HG02763 (cell line): ENCODE measurements around the gene PUS3.
"Not testable (repeated sequence)": the region's sequence is repeated elsewhere in the genome, so short reads cannot be mapped to it uniquely, and the experiment has no call there.

ENCODE experiments used
- ATAC-seq: cut with Tn5 transposase; IDR thresholded peaks from one replicate; pipeline ENCODE4 v1.9.1; 2021; ENCODE audit warnings: mild to moderate bottlenecking, moderate library complexity; ENCODE audit not compliant: unreplicated experiment

The PUS3 gene

GRCh38 chr11:125873881-125874555 lies 29.0 kb downstream of the PUS3 start:
- ATAC-seq: no peak

- no peak for ATAC-seq
Observed at GRCh38 chr11:125872138-125872491, 30.9 kb downstream of the PUS3 start.

- ATAC-seq: no peak
Observed at GRCh38 chr11:125871391-125872137, 31.4 kb downstream of the PUS3 start.

- ATAC-seq: no peak
Observed at GRCh38 chr11:125869521-125869920, 33.5 kb downstream of the PUS3 start.

- ATAC-seq: not testable (repeated sequence)
Observed at GRCh38 chr11:125865354-125865753, 37.7 kb downstream of the PUS3 start.

- not testable (repeated sequence) for ATAC-seq
Observed at GRCh38 chr11:125862786-125863185, 40.2 kb downstream of the PUS3 start.

GRCh38 chr11:125857670-125858069 lies 45.3 kb downstream of the PUS3 start:
- not testable (repeated sequence) for ATAC-seq

- ATAC-seq: no peak
Observed at GRCh38 chr11:125846188-125846587, 56.8 kb downstream of the PUS3 start.
